ENCODE measurements around the gene ENG.
"Not testable (repeated sequence)": the region's sequence is repeated elsewhere in the genome, so short reads cannot be mapped to it uniquely, and the experiment has no call there.

- TF ChIP-seq, protein P1, sequence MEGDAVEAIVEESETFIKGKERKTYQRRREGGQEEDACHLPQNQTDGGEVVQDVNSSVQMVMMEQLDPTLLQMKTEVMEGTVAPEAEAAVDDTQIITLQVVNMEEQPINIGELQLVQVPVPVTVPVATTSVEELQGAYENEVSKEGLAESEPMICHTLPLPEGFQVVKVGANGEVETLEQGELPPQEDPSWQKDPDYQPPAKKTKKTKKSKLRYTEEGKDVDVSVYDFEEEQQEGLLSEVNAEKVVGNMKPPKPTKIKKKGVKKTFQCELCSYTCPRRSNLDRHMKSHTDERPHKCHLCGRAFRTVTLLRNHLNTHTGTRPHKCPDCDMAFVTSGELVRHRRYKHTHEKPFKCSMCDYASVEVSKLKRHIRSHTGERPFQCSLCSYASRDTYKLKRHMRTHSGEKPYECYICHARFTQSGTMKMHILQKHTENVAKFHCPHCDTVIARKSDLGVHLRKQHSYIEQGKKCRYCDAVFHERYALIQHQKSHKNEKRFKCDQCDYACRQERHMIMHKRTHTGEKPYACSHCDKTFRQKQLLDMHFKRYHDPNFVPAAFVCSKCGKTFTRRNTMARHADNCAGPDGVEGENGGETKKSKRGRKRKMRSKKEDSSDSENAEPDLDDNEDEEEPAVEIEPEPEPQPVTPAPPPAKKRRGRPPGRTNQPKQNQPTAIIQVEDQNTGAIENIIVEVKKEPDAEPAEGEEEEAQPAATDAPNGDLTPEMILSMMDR (conservative IDR thresholded peaks at IDR 0.05; ENCODE audit: low read depth, low read length), result not testable (repeated sequence)
- TF ChIP-seq EZH2 (IDR thresholded peaks at IDR 0.05; ENCODE audit: borderline replicate concordance, low read depth, low read length, poor library complexity, severe bottlenecking), result not testable (repeated sequence)
Measured at GRCh38 chr9:127881715-127882114, 27.3 kb upstream of the ENG start.

Data from A673 (cell line).